Smooth muscle cell (in vitro differentiated cells): Measurements from ENCODE around the gene FLRT1. TPM values are rescaled to one million over a fixed set of nuclear protein-coding genes. Genes with fewer than 3 reads are reported as not detected.

Experiments
- DNase-seq: peaks from one replicate; lab custom pipeline; 2025; ENCODE audit not compliant: unreplicated experiment; lab: John Stamatoyannopoulos, UW
- H2AFZ ChIP-seq: fragments of 200-600 bp; sonication (generic); 2 replicates; pipeline ENCODE4 v1.6.0; 2016; ENCODE audit warnings: antibody characterized with exemption, low read depth, mild to moderate bottlenecking
- H3F3A ChIP-seq: fragments of 200-600 bp; sonication (generic); 2 replicates; pipeline ENCODE4 v1.6.0; 2017; ENCODE audit warnings: antibody characterized with exemption, low read depth
- H3K27ac ChIP-seq: fragments of 200-600 bp; sonication (generic); 2 replicates; pipeline ENCODE4 v1.5.1; 2016; ENCODE audit warnings: low read depth, mild to moderate bottlenecking
- H3K27me3 ChIP-seq: fragments of 200-600 bp; sonication (generic); 2 replicates; pipeline ENCODE4 v1.6.1; 2016; ENCODE audit warnings: low read depth, mild to moderate bottlenecking
- H3K36me3 ChIP-seq: fragments of 200-600 bp; sonication (generic); 2 replicates; pipeline ENCODE4 v1.5.1; 2016; ENCODE audit warnings: low read depth
- H3K4me1 ChIP-seq: fragments of 200-600 bp; sonication (generic); 2 replicates; pipeline ENCODE4 v1.5.1; 2016; ENCODE audit warnings: low read depth
- H3K4me2 ChIP-seq: fragments of 200-600 bp; sonication (generic); 2 replicates; pipeline ENCODE4 v1.6.0; 2016; ENCODE audit warnings: mild to moderate bottlenecking
- H3K4me3 ChIP-seq: fragments of 200-600 bp; sonication (generic); 2 replicates; pipeline ENCODE4 v1.5.1; 2016; ENCODE audit warnings: mild to moderate bottlenecking
- H3K79me2 ChIP-seq: fragments of 200-600 bp; sonication (generic); 2 replicates; pipeline ENCODE4 v1.6.0; 2016; ENCODE audit warnings: low read depth, mild to moderate bottlenecking
- H3K9ac ChIP-seq: fragments of 200-600 bp; sonication (generic); 2 replicates; pipeline ENCODE4 v1.6.0; 2016; ENCODE audit warnings: low read depth
- H3K9me3 ChIP-seq: fragments of 200-600 bp; sonication (generic); replicated peaks from 2 replicates; pipeline ENCODE4 v1.5.1; 2016; ENCODE audit warnings: low read depth
- H4K20me1 ChIP-seq: fragments of 200-600 bp; sonication (generic); 2 replicates; pipeline ENCODE4 v1.6.0; 2016; ENCODE audit warnings: low read depth
- WGBS: methylation state at CpG from one replicate; pipeline ENCODE4 v1.1.7; 2016; ENCODE audit warnings: low lambda C conversion rate; 5-methylcytosine and 5-hydroxymethylcytosine counted together
- polyA plus RNA-seq: library from polyadenylated mRNA; unstranded; fragments of >200 nt; fragmentation: Nextera tagmentation; extraction: Ambion mirVana; gene quantifications from 2 replicates; pipeline ENCODE4 v1.2.1, GENCODE V29; 2016
- total RNA-seq: library from RNA; depleted of rRNA; stranded (reverse); fragments of >200 nt; gene quantifications from 2 replicates; pipeline ENCODE4 v1.2.3, GENCODE V29; 2014
- TF ChIP-seq, protein P1 (sequence below): fragments of 200-600 bp; sonication (generic); IDR thresholded peaks from 2 replicates; pipeline ENCODE4 v1.5.1; 2017; ENCODE audit warnings: borderline replicate concordance, mild to moderate bottlenecking, antibody characterized with exemption; ENCODE audit not compliant: insufficient read depth, poor library complexity, severe bottlenecking

Gene FLRT1
- total and polyA plus RNA-seq, 2 experiments from 2014 or later = 0.26 to 0.76 TPM

DNA sequence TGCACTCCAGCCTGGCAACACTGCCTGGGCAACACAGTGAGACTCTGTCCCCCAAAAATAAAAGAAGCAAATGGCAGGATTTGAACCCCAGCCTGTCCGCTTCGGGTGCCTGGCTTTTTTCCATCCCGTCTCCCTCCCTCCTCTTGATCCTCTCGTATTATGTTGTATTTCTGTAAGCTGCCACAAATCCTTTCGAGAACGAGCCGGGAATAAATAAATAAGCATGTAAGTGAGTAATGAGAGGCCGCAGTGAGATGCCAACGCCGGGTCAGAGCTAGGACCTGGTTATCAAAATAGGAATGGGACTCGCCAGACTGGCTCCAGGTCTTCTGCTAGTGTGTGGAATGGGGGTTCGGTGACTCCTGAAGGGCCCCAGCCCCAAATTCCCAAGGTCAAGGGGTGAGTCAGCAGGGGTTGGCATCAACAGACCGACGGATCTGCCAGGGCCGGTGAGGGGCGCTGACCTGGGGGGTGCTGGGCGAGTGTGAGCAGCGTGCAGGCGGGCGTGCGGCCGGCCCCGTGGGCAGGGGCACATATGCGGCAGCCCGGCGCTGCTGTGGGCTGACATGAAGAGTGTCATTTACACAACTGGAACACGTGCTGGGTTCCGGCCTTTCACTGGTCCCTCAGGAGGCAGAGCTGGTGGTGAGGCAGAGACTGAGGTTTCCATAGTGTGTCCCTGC, 47.8 kb downstream of the FLRT1 start:
- Histone ChIP-seq H3K9me3 (no peaks in the 10 kb centered on the region), H3F3A (no peaks in the 10 kb centered on the region), H3K4me1 (no peaks in the 10 kb centered on the region), H4K20me1 (peaks cover 7% of the 10 kb centered on the region), H3K4me3 (no peak overlapping the region), H3K9ac (no peak overlapping the region), H3K4me2 (no peak overlapping the region), H3K79me2 (no peaks in the 10 kb centered on the region), H2AFZ (no peak overlapping the region), H3K27me3 (no peaks in the 10 kb centered on the region), H3K36me3 (no peaks in the 10 kb centered on the region), H3K27ac (no peak overlapping the region)
- TF ChIP-seq, protein P1, sequence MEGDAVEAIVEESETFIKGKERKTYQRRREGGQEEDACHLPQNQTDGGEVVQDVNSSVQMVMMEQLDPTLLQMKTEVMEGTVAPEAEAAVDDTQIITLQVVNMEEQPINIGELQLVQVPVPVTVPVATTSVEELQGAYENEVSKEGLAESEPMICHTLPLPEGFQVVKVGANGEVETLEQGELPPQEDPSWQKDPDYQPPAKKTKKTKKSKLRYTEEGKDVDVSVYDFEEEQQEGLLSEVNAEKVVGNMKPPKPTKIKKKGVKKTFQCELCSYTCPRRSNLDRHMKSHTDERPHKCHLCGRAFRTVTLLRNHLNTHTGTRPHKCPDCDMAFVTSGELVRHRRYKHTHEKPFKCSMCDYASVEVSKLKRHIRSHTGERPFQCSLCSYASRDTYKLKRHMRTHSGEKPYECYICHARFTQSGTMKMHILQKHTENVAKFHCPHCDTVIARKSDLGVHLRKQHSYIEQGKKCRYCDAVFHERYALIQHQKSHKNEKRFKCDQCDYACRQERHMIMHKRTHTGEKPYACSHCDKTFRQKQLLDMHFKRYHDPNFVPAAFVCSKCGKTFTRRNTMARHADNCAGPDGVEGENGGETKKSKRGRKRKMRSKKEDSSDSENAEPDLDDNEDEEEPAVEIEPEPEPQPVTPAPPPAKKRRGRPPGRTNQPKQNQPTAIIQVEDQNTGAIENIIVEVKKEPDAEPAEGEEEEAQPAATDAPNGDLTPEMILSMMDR = no peak
- 80% methylated on average over 27 of the region's 28 CpGs for WGBS
- DNase-seq = no peak

- no peaks in the 10 kb centered on the region for H3K27me3 ChIP-seq
- 95% methylated on average over 25 of the region's 26 CpGs for WGBS
These were observed 48.6 kb downstream of the FLRT1 start for GRCh38 chr11:64084146-64084950.

GRCh38 chr11:64084951-64085710, 49.4 kb downstream of the FLRT1 start:
- H2AFZ ChIP-seq = no peak overlapping the region
- H4K20me1 ChIP-seq = peaks cover 7% of the 10 kb centered on the region
- DNase-seq = no peak
- no peak overlapping the region for H3K27ac ChIP-seq
- TF ChIP-seq, protein P1 = no peak
- no peak overlapping the region for H3K4me3 ChIP-seq
- no peak overlapping the region for H3K9ac ChIP-seq
- no peaks in the 10 kb centered on the region for H3K79me2 ChIP-seq
- no peak overlapping the region for H3K4me2 ChIP-seq
- H3F3A ChIP-seq = no peaks in the 10 kb centered on the region
- no peaks in the 10 kb centered on the region for H3K9me3 ChIP-seq
- H3K36me3 ChIP-seq = no peaks in the 10 kb centered on the region
- no peaks in the 10 kb centered on the region for H3K27me3 ChIP-seq
- 97% methylated on average over 27 of the region's 27 CpGs for WGBS
- H3K4me1 ChIP-seq = peaks cover 5% of the 10 kb centered on the region

More at GRCh38 chr11:64084146-64084950, 48.6 kb downstream of the FLRT1 start:
- H3K9me3 ChIP-seq = no peaks in the 10 kb centered on the region
- peaks cover 7% of the 10 kb centered on the region for H4K20me1 ChIP-seq
- H3K4me1 ChIP-seq = no peaks in the 10 kb centered on the region
- no peak overlapping the region for H3K9ac ChIP-seq
- TF ChIP-seq, protein P1 = no peak
- H3K27ac ChIP-seq = no peak overlapping the region
- H3F3A ChIP-seq = no peaks in the 10 kb centered on the region
- DNase-seq = no peak
- no peak overlapping the region for H2AFZ ChIP-seq
- H3K4me3 ChIP-seq = no peak overlapping the region
- H3K79me2 ChIP-seq = no peaks in the 10 kb centered on the region
- H3K36me3 ChIP-seq = no peaks in the 10 kb centered on the region
- no peak overlapping the region for H3K4me2 ChIP-seq

Other genes with a start within 250 kb of the FLRT1 start
- 13.6 and 15.3 TPM in 2 replicates for gene SPINDOC, start 222.5 kb upstream of the FLRT1 start, total RNA-seq
- gene SPINDOC, start 222.5 kb upstream of the FLRT1 start, polyA plus RNA-seq = 12.1 and 13.7 TPM in 2 replicates
- gene MARK2, start 196.8 kb upstream of the FLRT1 start, total RNA-seq = 14.2 and 16.9 TPM in 2 replicates
- 23.3 and 32.4 TPM in 2 replicates for gene MARK2, start 196.8 kb upstream of the FLRT1 start, polyA plus RNA-seq
- 5.5 and 8.5 TPM in 2 replicates for gene RCOR2, start 118.8 kb upstream of the FLRT1 start, total RNA-seq
- gene RCOR2, start 118.8 kb upstream of the FLRT1 start, polyA plus RNA-seq = 8.3 and 8.7 TPM in 2 replicates
- gene NAA40, start 96.9 kb upstream of the FLRT1 start, total RNA-seq = 11.3 and 16.5 TPM in 2 replicates
- gene NAA40, start 96.9 kb upstream of the FLRT1 start, polyA plus RNA-seq = 7.6 and 11.1 TPM in 2 replicates
- gene COX8A, start 61.3 kb upstream of the FLRT1 start, total RNA-seq = 432 and 551 TPM in 2 replicates
- gene COX8A, start 61.3 kb upstream of the FLRT1 start, polyA plus RNA-seq = 534 and 549 TPM in 2 replicates
- 55.2 and 71.5 TPM in 2 replicates for gene OTUB1, start 49.5 kb upstream of the FLRT1 start, total RNA-seq
- 155 and 164 TPM in 2 replicates for gene OTUB1, start 49.5 kb upstream of the FLRT1 start, polyA plus RNA-seq
- gene MACROD1, start 130.2 kb downstream of the FLRT1 start, total RNA-seq = 9.2 and 57.9 TPM in 2 replicates
- gene MACROD1, start 130.2 kb downstream of the FLRT1 start, polyA plus RNA-seq = 32.6 and 35.2 TPM in 2 replicates
- 103 and 114 TPM in 2 replicates for gene STIP1, start 150.2 kb downstream of the FLRT1 start, total RNA-seq
- gene STIP1, start 150.2 kb downstream of the FLRT1 start, polyA plus RNA-seq = 117 and 129 TPM in 2 replicates
- 0.18 and 1.2 TPM in 2 replicates for gene FERMT3, start 170.8 kb downstream of the FLRT1 start, total RNA-seq
- gene FERMT3, start 170.8 kb downstream of the FLRT1 start, polyA plus RNA-seq = 2.4 and 3.7 TPM in 2 replicates
- 52.6 and 66.1 TPM in 2 replicates for gene TRPT1, start 190.3 kb downstream of the FLRT1 start, total RNA-seq
- gene TRPT1, start 190.3 kb downstream of the FLRT1 start, polyA plus RNA-seq = 65.6 and 78.5 TPM in 2 replicates
- 50.6 and 51.5 TPM in 2 replicates for gene NUDT22, start 190.3 kb downstream of the FLRT1 start, total RNA-seq
- gene NUDT22, start 190.3 kb downstream of the FLRT1 start, polyA plus RNA-seq = 76.8 and 82.1 TPM in 2 replicates
- gene DNAJC4, start 194.6 kb downstream of the FLRT1 start, total RNA-seq = 14.5 and 14.7 TPM in 2 replicates
- gene DNAJC4, start 194.6 kb downstream of the FLRT1 start, polyA plus RNA-seq = 76.7 and 78.5 TPM in 2 replicates
- 20.0 and 27.9 TPM in 2 replicates for gene VEGFB, start 198.7 kb downstream of the FLRT1 start, total RNA-seq
- 94.4 and 96.5 TPM in 2 replicates for gene VEGFB, start 198.7 kb downstream of the FLRT1 start, polyA plus RNA-seq
- 31.0 and 51.3 TPM in 2 replicates for gene FKBP2, start 205.2 kb downstream of the FLRT1 start, total RNA-seq
- gene FKBP2, start 205.2 kb downstream of the FLRT1 start, polyA plus RNA-seq = 231 and 246 TPM in 2 replicates
- 213 and 242 TPM in 2 replicates for gene PPP1R14B, start 211.0 kb downstream of the FLRT1 start, total RNA-seq
- 530 and 589 TPM in 2 replicates for gene PPP1R14B, start 211.0 kb downstream of the FLRT1 start, polyA plus RNA-seq
- gene PLCB3, start 215.6 kb downstream of the FLRT1 start, total RNA-seq = 15.0 and 17.1 TPM in 2 replicates
- 14.8 and 15.6 TPM in 2 replicates for gene PLCB3, start 215.6 kb downstream of the FLRT1 start, polyA plus RNA-seq
- gene BAD, start 248.7 kb downstream of the FLRT1 start, total RNA-seq = 48.7 and 65.8 TPM in 2 replicates
- 117 and 126 TPM in 2 replicates for gene BAD, start 248.7 kb downstream of the FLRT1 start, polyA plus RNA-seq
- 17.3 and 19.6 TPM in 2 replicates for gene GPR137, start 249.9 kb downstream of the FLRT1 start, total RNA-seq
- gene GPR137, start 249.9 kb downstream of the FLRT1 start, polyA plus RNA-seq = 63.6 and 69.0 TPM in 2 replicates